AG04449 (cell line): ENCODE data around the gene SMIM15.

Experiments used
- CTCF ChIA-PET: fragments of 350-600 bp; formaldehyde crosslinking; extraction: SDS; loops from one replicate; lab custom pipeline; 2021; ENCODE audit warnings: antibody characterized with exemption; lab: Yijun Ruan, JAX
- POLR2A ChIA-PET: fragments of 400-600, 350-600 bp; formaldehyde crosslinking; extraction: SDS; loops from one replicate; lab custom pipeline; 2020; ENCODE audit warnings: antibody characterized with exemption, inconsistent platforms; lab: Yijun Ruan, JAX
- DNase-seq: peaks from one replicate; pipeline ENCODE4 v3.0.0-alpha.2; 2010; ENCODE audit warnings: low read depth, low spot score
- H3K4me3 ChIP-seq: 2 replicates; pipeline ENCODE4 v1.5.1; 2011; ENCODE audit warnings: low read depth, mild to moderate bottlenecking, control low read depth, low read length
- CTCF ChIP-seq: IDR thresholded peaks from one replicate; pipeline ENCODE4 v1.5.1; 2011; ENCODE audit warnings: mild to moderate bottlenecking, moderate library complexity, low read length, control low read depth, inconsistent platforms; ENCODE audit not compliant: insufficient read depth; ENCODE audit errors: missing control alignments

SMIM15 gene

GRCh38 chr5:61163905-61164304 is 1.6 kb upstream of the SMIM15 start:
- no peak for DNase-seq
- H3K4me3 ChIP-seq: peak overlapping the region; percentile 15
- ChIA-PET POLR2A (interaction anchor here (3.2 kb wide), 1 partner anchor 167 kb away, joined by 20 read pairs; the partner anchor contains the start of gene ZSWIM6), CTCF (interaction anchor here (0.6 to 1.6 kb wide), 6 partner anchors 113 to 495 kb away, joined by 3 to 6 read pairs (median 4); no protein-coding TSS in a partner anchor)
- TF ChIP-seq CTCF: no peak

GRCh38 chr5:61162832-61163567 is 732 bp upstream of the SMIM15 start:
- ChIA-PET CTCF (interaction anchor here (1.1 to 1.6 kb wide), 2 partner anchors 117 to 496 kb away, joined by 4 to 6 read pairs; no protein-coding TSS in a partner anchor), POLR2A (interaction anchor here (1.0 to 3.2 kb wide), 2 partner anchors 12 to 168 kb away, joined by 3 to 20 read pairs; partner anchors contain the start of gene ZSWIM6)
- peak overlapping the region; percentile 83 for H3K4me3 ChIP-seq
- no peak for DNase-seq
- TF ChIP-seq CTCF: no peak

- H3K4me3 ChIP-seq: no peak overlapping the region
- ChIA-PET POLR2A (no interaction called here), CTCF (interaction anchor here (1.0 kb wide), 1 partner anchor 21 kb away, joined by 3 read pairs; no protein-coding TSS in a partner anchor)
- DNase-seq: no peak
- TF ChIP-seq CTCF: no peak
Measured at GRCh38 chr5:61160497-61160896, 1.8 kb downstream of the SMIM15 start.

DNA sequence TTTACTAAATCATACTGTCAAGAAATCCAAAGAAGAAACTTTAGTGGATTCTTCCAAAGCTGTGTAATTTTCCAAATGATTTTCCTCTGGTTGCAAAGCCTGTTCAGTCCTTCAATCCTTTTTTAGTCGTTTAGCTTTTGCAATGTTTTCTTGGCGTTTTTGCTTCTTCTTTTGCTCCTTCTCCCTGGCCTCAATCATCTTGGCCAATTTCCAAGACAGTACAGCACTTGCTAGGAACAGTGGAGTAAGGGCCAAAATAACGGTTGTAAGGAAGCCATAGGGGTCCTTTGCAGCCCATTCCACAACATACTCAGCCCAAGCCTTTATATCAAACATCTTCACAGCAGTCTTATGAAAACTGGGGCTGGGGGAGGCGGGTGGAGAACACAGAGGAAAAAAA is 2.4 kb downstream of the SMIM15 start:
- POLR2A ChIA-PET: no interaction called here
- no peak for DNase-seq
- H3K4me3 ChIP-seq: no peak overlapping the region
- CTCF ChIA-PET: interaction anchor here (1.0 to 1.4 kb wide), 3 partner anchors 21 to 198 kb away, joined by 3 read pairs; no protein-coding TSS in a partner anchor
- no peak for TF ChIP-seq CTCF

GRCh38 chr5:61159070-61159469 is 3.2 kb downstream of the SMIM15 start:
- CTCF ChIA-PET: interaction anchor here (1.0 to 1.4 kb wide), 6 partner anchors 11 to 500 kb away, joined by 3 read pairs; partner anchors contain the start of gene ZSWIM6
- no peak for DNase-seq
- POLR2A ChIA-PET: interaction anchor here (1.4 kb wide), 1 partner anchor 173 kb away, joined by 4 read pairs; the partner anchor contains the start of gene ZSWIM6
- H3K4me3 ChIP-seq: no peak overlapping the region
- no peak for TF ChIP-seq CTCF

- CTCF ChIA-PET: no interaction called here
- TF ChIP-seq CTCF: no peak
- DNase-seq: no peak
- POLR2A ChIA-PET: no interaction called here
- no peak overlapping the region for H3K4me3 ChIP-seq
Measured at GRCh38 chr5:61151893-61152292, 10.4 kb downstream of the SMIM15 start.
